HepG2 (cell line): ENCODE measurements around the gene SLC16A3. TPM values are rescaled to one million over a fixed set of nuclear protein-coding genes. Genes with fewer than 3 reads are reported as not detected.

Experiments
- CREM ChIP-seq, 2 experiments: sonication (generic) in 1 of 2; formaldehyde crosslinking in 1 of 2; IDR thresholded peaks; 2 replicates each; pipeline versions ENCODE4 v1.4.0 to v1.6.1; 2016 to 2020; ENCODE audit warnings: antibody characterized with exemption in 1 of 2, mild to moderate bottlenecking in 1 of 2, missing genetic modification reagents in 1 of 2
- HCFC1 ChIP-seq: fragments of 150-350 bp; IDR thresholded peaks from 2 replicates; pipeline ENCODE4 v1.6.1; 2014; ENCODE audit warnings: low read depth, low read length
- HIVEP1 ChIP-seq: sonication (generic); formaldehyde crosslinking; IDR thresholded peaks from 2 replicates; pipeline ENCODE4 v1.4.0; 2020; ENCODE audit warnings: mild to moderate bottlenecking, missing genetic modification reagents
- KLF15 ChIP-seq: sonication (generic); formaldehyde crosslinking; IDR thresholded peaks from 2 replicates; pipeline ENCODE4 v1.8.1; 2023; ENCODE audit warnings: borderline replicate concordance, mild to moderate bottlenecking, inconsistent platforms, missing genetic modification reagents, mixed read lengths
- KLF9 ChIP-seq: IDR thresholded peaks from 2 replicates; pipeline ENCODE4 v1.6.1; 2016; ENCODE audit warnings: low read depth
- NFYC ChIP-seq: IDR thresholded peaks from 2 replicates; pipeline ENCODE4 v1.6.1; 2016; ENCODE audit warnings: missing genetic modification reagents, missing compliant biosample characterization
- NR2C2 ChIP-seq: sonication (generic); formaldehyde crosslinking; IDR thresholded peaks from 2 replicates; pipeline ENCODE4 v1.4.0; 2020; ENCODE audit warnings: missing genetic modification reagents, mild to moderate bottlenecking, moderate library complexity, borderline replicate concordance
- SALL1 ChIP-seq: sonication (generic); formaldehyde crosslinking; IDR thresholded peaks from 2 replicates; pipeline ENCODE4 v1.8.0; 2022; ENCODE audit warnings: mild to moderate bottlenecking, missing genetic modification reagents
- SP2 ChIP-seq: sonication (generic); formaldehyde crosslinking; IDR thresholded peaks from 2 replicates; pipeline ENCODE4 v1.5.1; 2020; ENCODE audit warnings: mild to moderate bottlenecking, missing genetic modification reagents
- ZFP62 ChIP-seq: sonication (generic); formaldehyde crosslinking; IDR thresholded peaks from 2 replicates; pipeline ENCODE4 v1.4.0; 2020; ENCODE audit warnings: missing genetic modification reagents
- ZFY ChIP-seq: sonication (generic); formaldehyde crosslinking; IDR thresholded peaks from 2 replicates; pipeline ENCODE4 v1.4.0; 2020; ENCODE audit warnings: missing genetic modification reagents
- ZNF10 ChIP-seq: sonication (generic); formaldehyde crosslinking; IDR thresholded peaks from 2 replicates; pipeline ENCODE4 v1.4.0; 2020; ENCODE audit warnings: mild to moderate bottlenecking, low read depth, missing genetic modification reagents, borderline replicate concordance
- ZNF234 ChIP-seq: sonication (generic); formaldehyde crosslinking; conservative IDR thresholded peaks from 2 replicates; pipeline ENCODE4 v1.5.1; 2020; ENCODE audit warnings: mild to moderate bottlenecking, missing genetic modification reagents
- ZNF292 ChIP-seq: sonication (generic); formaldehyde crosslinking; IDR thresholded peaks from 2 replicates; pipeline ENCODE4 v1.8.1; 2022; ENCODE audit warnings: mild to moderate bottlenecking, low read depth, missing genetic modification reagents, borderline replicate concordance
- ZSCAN30 ChIP-seq: sonication (generic); formaldehyde crosslinking; IDR thresholded peaks from 2 replicates; pipeline ENCODE4 v1.5.0; 2020; ENCODE audit warnings: mild to moderate bottlenecking, missing genetic modification reagents
- polyA plus RNA-seq, 8 experiments: library from polyadenylated mRNA; depleted of rRNA in 3 of 8; stranded (reverse) in 7 of 8; unstranded in 1 of 8; fragments of >200 nt; fragmentation: Illumina TruSeq in 4 of 8; extraction: Trizol in 4 of 8; gene quantifications; 2 replicates each; pipeline versions ENCODE4 v1.2.1 to v1.2.3, GENCODE V29; 2011 to 2016; ENCODE audit warnings: low read depth in 4 of 8, missing spikeins in 1 of 8, mixed read lengths in 1 of 8; ENCODE audit not compliant: insufficient read depth in 1 of 8
- total RNA-seq, 5 experiments: library from RNA; depleted of rRNA; stranded (reverse); fragments of >200 nt; fragmentation: Illumina TruSeq; extraction: Trizol; gene quantifications; 2 replicates each; pipeline ENCODE4 v1.2.3, GENCODE V29; 2016; ENCODE audit warnings: low read depth in 1 of 5
- TF ChIP-seq, protein P1 (sequence below): IDR thresholded peaks from 2 replicates; pipeline ENCODE4 v1.6.1; 2016; ENCODE audit warnings: mild to moderate bottlenecking
- TF ChIP-seq, protein P2 (sequence below): sonication (generic); formaldehyde crosslinking; IDR thresholded peaks from 2 replicates; pipeline ENCODE4 v1.8.0; 2022; ENCODE audit warnings: missing genetic modification reagents, mild to moderate bottlenecking, inconsistent platforms, borderline replicate concordance
- TF ChIP-seq, protein P3 (sequence below), 2 experiments: sonication (generic) in 1 of 2; formaldehyde crosslinking in 1 of 2; IDR thresholded peaks; 2 replicates each; pipeline versions ENCODE4 v1.5.1 to v1.6.1; 2011 to 2020; ENCODE audit warnings: borderline replicate concordance in 1 of 2, low read depth in 1 of 2, low read length in 1 of 2, mild to moderate bottlenecking in 1 of 2, missing genetic modification reagents in 1 of 2, moderate library complexity in 1 of 2
- TF ChIP-seq, protein P4 (sequence below): sonication (generic); formaldehyde crosslinking; IDR thresholded peaks from 2 replicates; pipeline ENCODE4 v1.4.0; 2020; ENCODE audit warnings: missing genetic modification reagents, borderline replicate concordance
- TF ChIP-seq, protein P5 (sequence below): IDR thresholded peaks from 2 replicates; pipeline ENCODE4 v1.6.1; 2016; ENCODE audit warnings: low read depth, borderline replicate concordance

The SLC16A3 gene
- total and polyA plus RNA-seq, 2 of the 13 experiments (the other 11 are each of a cell fraction or from before 2014, with no cell fraction given): 242 to 349 TPM

DNA sequence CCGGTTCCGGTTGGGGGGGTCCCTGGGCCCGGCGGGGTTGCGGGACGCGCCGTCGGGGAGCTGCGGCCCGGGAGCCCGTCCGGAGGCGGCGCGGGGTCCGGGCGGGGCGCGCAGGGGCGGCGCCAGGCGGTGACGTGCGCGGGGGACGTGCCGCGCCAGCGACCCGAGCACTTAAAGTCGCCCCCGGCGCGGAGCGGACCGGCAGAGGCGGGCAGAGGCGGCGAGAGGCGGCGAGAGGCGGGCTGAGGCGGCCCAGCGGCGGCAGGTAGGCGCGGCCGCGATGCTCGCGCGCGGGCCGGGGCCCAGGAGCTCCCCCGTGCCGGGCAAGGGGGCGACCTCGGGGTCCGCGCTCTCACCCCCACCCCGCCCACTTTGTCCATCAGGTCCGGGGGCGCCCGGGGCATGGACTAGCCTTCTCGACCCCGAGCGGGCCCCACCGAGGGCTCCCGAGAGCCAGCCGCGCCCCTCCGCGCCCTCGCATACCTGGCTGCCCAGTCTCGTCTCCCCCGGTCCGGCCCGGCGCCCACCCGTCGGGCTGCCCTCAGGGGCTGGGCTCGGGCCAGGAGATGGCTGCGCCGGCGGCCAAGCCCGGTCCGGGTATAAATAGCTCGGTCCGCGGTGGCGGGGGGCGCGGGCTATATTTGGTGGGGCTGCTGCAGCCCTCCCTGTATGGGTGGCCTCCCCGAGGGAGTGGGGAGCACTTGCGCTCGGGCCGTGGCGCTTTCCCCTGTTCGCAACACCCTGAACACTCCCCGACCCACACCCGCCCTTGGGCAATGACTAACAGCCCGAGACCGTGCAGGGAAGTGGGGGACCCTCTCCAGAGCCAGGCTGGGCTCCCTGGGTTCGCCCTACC lies at the start of gene SLC16A3 (continued):
- TF ChIP-seq, protein P1, sequence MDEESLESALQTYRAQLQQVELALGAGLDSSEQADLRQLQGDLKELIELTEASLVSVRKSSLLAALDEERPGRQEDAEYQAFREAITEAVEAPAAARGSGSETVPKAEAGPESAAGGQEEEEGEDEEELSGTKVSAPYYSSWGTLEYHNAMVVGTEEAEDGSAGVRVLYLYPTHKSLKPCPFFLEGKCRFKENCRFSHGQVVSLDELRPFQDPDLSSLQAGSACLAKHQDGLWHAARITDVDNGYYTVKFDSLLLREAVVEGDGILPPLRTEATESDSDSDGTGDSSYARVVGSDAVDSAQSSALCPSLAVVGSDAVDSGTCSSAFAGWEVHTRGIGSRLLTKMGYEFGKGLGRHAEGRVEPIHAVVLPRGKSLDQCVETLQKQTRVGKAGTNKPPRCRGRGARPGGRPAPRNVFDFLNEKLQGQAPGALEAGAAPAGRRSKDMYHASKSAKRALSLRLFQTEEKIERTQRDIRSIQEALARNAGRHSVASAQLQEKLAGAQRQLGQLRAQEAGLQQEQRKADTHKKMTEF (CRISPR knock-in tag): no peak
- TF ChIP-seq NFYC (CRISPR knock-in tag): no peak
- TF ChIP-seq, protein P2, sequence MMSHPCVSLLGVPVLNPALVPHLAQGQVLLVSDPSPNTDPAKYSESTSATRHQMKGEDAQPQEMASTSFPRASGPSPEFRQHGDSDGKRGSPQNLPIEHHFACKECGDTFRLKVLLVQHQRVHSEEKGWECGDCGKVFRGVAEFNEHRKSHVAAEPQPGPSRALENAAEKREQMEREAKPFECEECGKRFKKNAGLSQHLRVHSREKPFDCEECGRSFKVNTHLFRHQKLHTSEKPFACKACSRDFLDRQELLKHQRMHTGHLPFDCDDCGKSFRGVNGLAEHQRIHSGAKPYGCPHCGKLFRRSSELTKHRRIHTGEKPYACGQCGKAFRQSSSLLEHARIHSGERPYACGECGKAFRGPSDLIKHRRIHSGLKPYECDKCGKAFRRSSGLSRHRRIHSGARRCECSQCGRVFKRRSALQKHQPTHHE (CRISPR knock-in tag): 0 out of 2 replicates have a peak, but pooled peaks have one; percentile 34
- TF ChIP-seq ZFY: peak; percentile 69
- no peak for TF ChIP-seq ZSCAN30 (CRISPR knock-in tag)
- TF ChIP-seq ZNF10: no peak
- TF ChIP-seq, protein P3, sequence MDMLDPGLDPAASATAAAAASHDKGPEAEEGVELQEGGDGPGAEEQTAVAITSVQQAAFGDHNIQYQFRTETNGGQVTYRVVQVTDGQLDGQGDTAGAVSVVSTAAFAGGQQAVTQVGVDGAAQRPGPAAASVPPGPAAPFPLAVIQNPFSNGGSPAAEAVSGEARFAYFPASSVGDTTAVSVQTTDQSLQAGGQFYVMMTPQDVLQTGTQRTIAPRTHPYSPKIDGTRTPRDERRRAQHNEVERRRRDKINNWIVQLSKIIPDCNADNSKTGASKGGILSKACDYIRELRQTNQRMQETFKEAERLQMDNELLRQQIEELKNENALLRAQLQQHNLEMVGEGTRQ (IDR thresholded peaks at IDR 0.05; ENCODE audit: low read depth, low read length): no peak
- TF ChIP-seq, protein P3 (CRISPR knock-in tag; IDR thresholded peaks at IDR 0.05; ENCODE audit: borderline replicate concordance): no peak
- TF ChIP-seq KLF9 (CRISPR knock-in tag): no peak
- no peak for TF ChIP-seq KLF15 (CRISPR knock-in tag)
- no peak for TF ChIP-seq ZNF292 (CRISPR knock-in tag)
- TF ChIP-seq ZFP62: no peak
- no peak for TF ChIP-seq CREM (IDR thresholded peaks at IDR 0.05)
- no peak for TF ChIP-seq CREM (CRISPR knock-in tag; IDR thresholded peaks at IDR 0.05)
- TF ChIP-seq ZNF234 (CRISPR knock-in tag): peak; percentile 69; the same call in 1 of the 2 replicates
- TF ChIP-seq, protein P4, sequence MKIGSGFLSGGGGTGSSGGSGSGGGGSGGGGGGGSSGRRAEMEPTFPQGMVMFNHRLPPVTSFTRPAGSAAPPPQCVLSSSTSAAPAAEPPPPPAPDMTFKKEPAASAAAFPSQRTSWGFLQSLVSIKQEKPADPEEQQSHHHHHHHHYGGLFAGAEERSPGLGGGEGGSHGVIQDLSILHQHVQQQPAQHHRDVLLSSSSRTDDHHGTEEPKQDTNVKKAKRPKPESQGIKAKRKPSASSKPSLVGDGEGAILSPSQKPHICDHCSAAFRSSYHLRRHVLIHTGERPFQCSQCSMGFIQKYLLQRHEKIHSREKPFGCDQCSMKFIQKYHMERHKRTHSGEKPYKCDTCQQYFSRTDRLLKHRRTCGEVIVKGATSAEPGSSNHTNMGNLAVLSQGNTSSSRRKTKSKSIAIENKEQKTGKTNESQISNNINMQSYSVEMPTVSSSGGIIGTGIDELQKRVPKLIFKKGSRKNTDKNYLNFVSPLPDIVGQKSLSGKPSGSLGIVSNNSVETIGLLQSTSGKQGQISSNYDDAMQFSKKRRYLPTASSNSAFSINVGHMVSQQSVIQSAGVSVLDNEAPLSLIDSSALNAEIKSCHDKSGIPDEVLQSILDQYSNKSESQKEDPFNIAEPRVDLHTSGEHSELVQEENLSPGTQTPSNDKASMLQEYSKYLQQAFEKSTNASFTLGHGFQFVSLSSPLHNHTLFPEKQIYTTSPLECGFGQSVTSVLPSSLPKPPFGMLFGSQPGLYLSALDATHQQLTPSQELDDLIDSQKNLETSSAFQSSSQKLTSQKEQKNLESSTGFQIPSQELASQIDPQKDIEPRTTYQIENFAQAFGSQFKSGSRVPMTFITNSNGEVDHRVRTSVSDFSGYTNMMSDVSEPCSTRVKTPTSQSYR: no peak
- no peak for TF ChIP-seq HCFC1
- TF ChIP-seq NR2C2 (CRISPR knock-in tag): 0 out of 2 replicates have a peak, but pooled peaks have one; percentile 8
- TF ChIP-seq, protein P5, sequence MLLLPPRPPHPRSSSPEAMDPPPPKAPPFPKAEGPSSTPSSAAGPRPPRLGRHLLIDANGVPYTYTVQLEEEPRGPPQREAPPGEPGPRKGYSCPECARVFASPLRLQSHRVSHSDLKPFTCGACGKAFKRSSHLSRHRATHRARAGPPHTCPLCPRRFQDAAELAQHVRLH (CRISPR knock-in tag): no peak; the same call in 1 of the 2 replicates
- TF ChIP-seq SP2 (CRISPR knock-in tag): no peak
- TF ChIP-seq SALL1: no peak
- TF ChIP-seq HIVEP1 (CRISPR knock-in tag): peak; percentile 20; the same call in 1 of the 2 replicates
